Measurements from ENCODE around the gene ERBB3.

- TF ChIP-seq CTCF (IDR thresholded peaks at IDR 0.05; ENCODE audit: insufficient read depth, low read length, poor library complexity, severe bottlenecking) (peak; percentile 35), EZH2phosphoT487 (conservative IDR thresholded peaks at IDR 0.05; ENCODE audit: low read length) (no peak)
Observed at GRCh38 chr12:56117778-56118687, 38.1 kb downstream of the ERBB3 start, which contains the start of gene ZC3H10.

Data from SU-DHL-6 (cell line).